A549 (cell line): ENCODE measurements around the gene FRAT2. TPM values are rescaled to one million over a fixed set of nuclear protein-coding genes. Genes with fewer than 3 reads are reported as not detected.
A peak's percentile ranks its signal among the peaks of the same experiment; 100 is the strongest.

Experiments
- EHF ChIP-seq: fragments of 250-450 bp; sonication (Bioruptor Pico); IDR thresholded peaks from 2 replicates; pipeline ENCODE4 v1.5.0; 2020; ENCODE audit warnings: mild to moderate bottlenecking
- EHMT2 ChIP-seq: fragments of 200-600 bp; sonication (generic); IDR thresholded peaks from 2 replicates; pipeline ENCODE4 v1.6.1; 2016; ENCODE audit warnings: antibody characterized with exemption, low read depth, mild to moderate bottlenecking, moderate library complexity
- ESRRA ChIP-seq: fragments of 150-350 bp; IDR thresholded peaks from 2 replicates; pipeline ENCODE4 v1.6.1; 2014; ENCODE audit warnings: mild to moderate bottlenecking, low read length, borderline replicate concordance
- FOXS1 ChIP-seq: fragments of 250-450 bp; sonication (Bioruptor Pico); IDR thresholded peaks from 2 replicates; pipeline ENCODE4 v1.5.0; 2020; ENCODE audit warnings: mild to moderate bottlenecking, moderate library complexity
- GATA3 ChIP-seq: IDR thresholded peaks from 2 replicates; pipeline ENCODE4 v1.6.1; 2012; ENCODE audit warnings: borderline replicate concordance
- HDAC2 ChIP-seq: fragments of 200-600 bp; sonication (generic); IDR thresholded peaks from 2 replicates; pipeline ENCODE4 v1.6.1; 2016
- HEYL ChIP-seq: fragments of 250-450 bp; sonication (Bioruptor Pico); IDR thresholded peaks from 2 replicates; pipeline ENCODE4 v1.8.0; 2021; ENCODE audit warnings: mild to moderate bottlenecking, moderate library complexity
- HOXA7 ChIP-seq: fragments of 250-450 bp; sonication (Bioruptor Pico); IDR thresholded peaks from 2 replicates; pipeline ENCODE4 v1.5.0; 2020; ENCODE audit warnings: mild to moderate bottlenecking, moderate library complexity
- HOXB13 ChIP-seq: fragments of 250-450 bp; sonication (Bioruptor Pico); IDR thresholded peaks from 2 replicates; pipeline ENCODE4 v1.5.0; 2020; ENCODE audit warnings: low read depth, mild to moderate bottlenecking, moderate library complexity
- JUN ChIP-seq, 2 experiments: fragments of >200 bp; sonication (Bioruptor Twin); formaldehyde crosslinking; IDR thresholded peaks; 2 replicates in 1 of 2; 3 replicates in 1 of 2; pipeline ENCODE4 v1.6.1; 2016 to 2017
- JUNB ChIP-seq: fragments of >200 bp; sonication (Bioruptor Twin); formaldehyde crosslinking; IDR thresholded peaks from 2 replicates; pipeline ENCODE4 v1.6.1; 2016
- NFE2L2 ChIP-seq: fragments of 150-350 bp; conservative IDR thresholded peaks from 2 replicates; pipeline ENCODE4 v1.6.1; 2014; ENCODE audit warnings: low read length
- NR3C1 ChIP-seq: fragments of >200 bp; sonication (Bioruptor Twin); formaldehyde crosslinking; IDR thresholded peaks from 3 replicates; pipeline ENCODE4 v1.6.1; 2017
- POLR2A ChIP-seq: IDR thresholded peaks from 2 replicates; pipeline ENCODE4 v1.6.1; 2012; ENCODE audit warnings: mild to moderate bottlenecking, low read length
- RARB ChIP-seq: fragments of 250-450 bp; sonication (Bioruptor Pico); IDR thresholded peaks from 2 replicates; pipeline ENCODE4 v1.8.0; 2021; ENCODE audit warnings: mild to moderate bottlenecking, moderate library complexity
- RCOR1 ChIP-seq: fragments of 150-350 bp; IDR thresholded peaks from 2 replicates; pipeline ENCODE4 v1.6.1; 2014; ENCODE audit warnings: antibody characterized with exemption, low read length, low read depth
- RNF2 ChIP-seq: fragments of 200-600 bp; sonication (generic); IDR thresholded peaks from 2 replicates; pipeline ENCODE4 v1.6.1; 2016; ENCODE audit warnings: low read depth, mild to moderate bottlenecking, antibody characterized with exemption, moderate library complexity, borderline replicate concordance
- ZC3H11A ChIP-seq: fragments of 450-650 bp; IDR thresholded peaks from 2 replicates; pipeline ENCODE4 v1.6.1; 2014; ENCODE audit warnings: antibody characterized with exemption, mild to moderate bottlenecking
- polyA plus RNA-seq, 4 experiments: library from polyadenylated mRNA; depleted of rRNA in 3 of 4; stranded (reverse); fragments of >200 nt; fragmentation: RNase III in 1 of 4; extraction: RNeasy Plus Mini Kit Qiagen cat#74134 plus additional on column Dnase treatment in 1 of 4; gene quantifications; 2 replicates in 3 of 4; 3 replicates in 1 of 4; pipeline ENCODE4 v1.2.3, GENCODE V29; 2011 to 2017
- TF ChIP-seq, protein P1 (sequence below): IDR thresholded peaks from 2 replicates; pipeline ENCODE4 v1.6.1; 2012
- TF ChIP-seq, protein P2 (sequence below): fragments of 200-600 bp; sonication (generic); IDR thresholded peaks from 2 replicates; pipeline ENCODE4 v1.6.1; 2016; ENCODE audit warnings: antibody characterized with exemption, mild to moderate bottlenecking, moderate library complexity
- TF ChIP-seq, protein P3 (sequence below): IDR thresholded peaks from 2 replicates; pipeline ENCODE4 v1.6.1; 2012; ENCODE audit warnings: low read depth, borderline replicate concordance
- TF ChIP-seq, protein P4 (sequence below): fragments of 250-450 bp; sonication (Bioruptor Pico); IDR thresholded peaks from 2 replicates; pipeline ENCODE4 v1.5.0; 2020; ENCODE audit warnings: low read depth, mild to moderate bottlenecking, moderate library complexity
- TF ChIP-seq, protein P5 (sequence below): fragments of 150-350 bp; IDR thresholded peaks from 2 replicates; pipeline ENCODE4 v1.6.1; 2014; ENCODE audit warnings: low read depth, mild to moderate bottlenecking, low read length
- TF ChIP-seq, protein P6 (sequence below): IDR thresholded peaks from 2 replicates; pipeline ENCODE4 v1.6.1; 2012

The FRAT2 gene
- polyA plus RNA-seq, 2 of the 4 experiments (the other 2 are of a cell fraction), result 4.1 to 5.0 TPM

DNA sequence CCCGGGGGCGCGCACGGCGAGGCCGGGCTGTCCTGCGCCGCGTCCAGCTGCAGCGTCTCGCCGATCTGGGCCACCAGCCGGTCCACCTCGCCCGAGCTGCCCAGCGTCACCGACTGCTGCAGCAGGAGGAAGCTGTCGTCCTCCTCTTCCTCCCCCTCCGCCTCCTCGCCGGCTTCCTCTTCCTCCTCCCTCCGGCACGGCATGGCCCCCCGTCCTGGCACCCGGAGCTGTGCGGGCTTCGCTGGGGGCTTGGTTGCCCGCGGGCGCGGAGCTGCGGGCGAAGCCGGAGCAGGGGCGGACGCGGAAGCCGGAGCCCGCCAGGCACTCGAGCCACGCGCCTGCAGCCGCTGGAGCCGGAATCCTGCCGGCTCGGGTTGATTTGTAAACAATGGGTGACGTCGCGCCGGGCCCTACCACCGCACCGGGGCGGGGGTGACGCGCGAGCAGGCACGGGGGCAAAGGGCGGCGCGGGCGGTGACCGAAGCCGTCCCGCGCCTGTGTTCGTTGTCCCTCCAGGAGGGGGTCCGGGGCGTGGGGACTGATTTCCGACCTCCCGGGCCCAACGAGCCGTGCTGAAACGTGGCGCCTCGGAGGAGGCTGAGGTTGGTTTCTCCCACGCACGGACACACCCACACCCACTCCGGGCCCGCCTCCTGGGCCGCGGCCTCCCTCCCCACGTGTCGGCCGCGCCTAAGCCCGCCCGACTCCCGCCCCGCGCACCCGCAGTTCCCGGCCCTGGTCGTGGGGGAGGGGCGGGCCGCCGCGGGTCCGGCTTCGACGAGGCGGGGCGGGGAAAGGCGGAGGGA is at the start of gene FRAT2 (continued):
- TF ChIP-seq GATA3, result peak; percentile 85
- TF ChIP-seq HDAC2, result no peak
- TF ChIP-seq ESRRA, result no peak
- peak in 1 of 2 experiments; percentile 68; a peak in 4 of 5 replicates for TF ChIP-seq JUN (IDR thresholded peaks at IDR 0.05)
- no peak for TF ChIP-seq ZC3H11A
- TF ChIP-seq EHMT2, result no peak
- TF ChIP-seq, protein P1, sequence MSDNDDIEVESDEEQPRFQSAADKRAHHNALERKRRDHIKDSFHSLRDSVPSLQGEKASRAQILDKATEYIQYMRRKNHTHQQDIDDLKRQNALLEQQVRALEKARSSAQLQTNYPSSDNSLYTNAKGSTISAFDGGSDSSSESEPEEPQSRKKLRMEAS, result peak; percentile 92
- no peak for TF ChIP-seq RNF2
- TF ChIP-seq HEYL (CRISPR knock-in tag), result no peak
- no peak for TF ChIP-seq EHF (CRISPR knock-in tag)
- peak; percentile 32; the same call in 1 of the 2 replicates for TF ChIP-seq POLR2A
- TF ChIP-seq RCOR1, result no peak
- no peak for TF ChIP-seq HOXA7 (CRISPR knock-in tag)
- TF ChIP-seq, protein P2, sequence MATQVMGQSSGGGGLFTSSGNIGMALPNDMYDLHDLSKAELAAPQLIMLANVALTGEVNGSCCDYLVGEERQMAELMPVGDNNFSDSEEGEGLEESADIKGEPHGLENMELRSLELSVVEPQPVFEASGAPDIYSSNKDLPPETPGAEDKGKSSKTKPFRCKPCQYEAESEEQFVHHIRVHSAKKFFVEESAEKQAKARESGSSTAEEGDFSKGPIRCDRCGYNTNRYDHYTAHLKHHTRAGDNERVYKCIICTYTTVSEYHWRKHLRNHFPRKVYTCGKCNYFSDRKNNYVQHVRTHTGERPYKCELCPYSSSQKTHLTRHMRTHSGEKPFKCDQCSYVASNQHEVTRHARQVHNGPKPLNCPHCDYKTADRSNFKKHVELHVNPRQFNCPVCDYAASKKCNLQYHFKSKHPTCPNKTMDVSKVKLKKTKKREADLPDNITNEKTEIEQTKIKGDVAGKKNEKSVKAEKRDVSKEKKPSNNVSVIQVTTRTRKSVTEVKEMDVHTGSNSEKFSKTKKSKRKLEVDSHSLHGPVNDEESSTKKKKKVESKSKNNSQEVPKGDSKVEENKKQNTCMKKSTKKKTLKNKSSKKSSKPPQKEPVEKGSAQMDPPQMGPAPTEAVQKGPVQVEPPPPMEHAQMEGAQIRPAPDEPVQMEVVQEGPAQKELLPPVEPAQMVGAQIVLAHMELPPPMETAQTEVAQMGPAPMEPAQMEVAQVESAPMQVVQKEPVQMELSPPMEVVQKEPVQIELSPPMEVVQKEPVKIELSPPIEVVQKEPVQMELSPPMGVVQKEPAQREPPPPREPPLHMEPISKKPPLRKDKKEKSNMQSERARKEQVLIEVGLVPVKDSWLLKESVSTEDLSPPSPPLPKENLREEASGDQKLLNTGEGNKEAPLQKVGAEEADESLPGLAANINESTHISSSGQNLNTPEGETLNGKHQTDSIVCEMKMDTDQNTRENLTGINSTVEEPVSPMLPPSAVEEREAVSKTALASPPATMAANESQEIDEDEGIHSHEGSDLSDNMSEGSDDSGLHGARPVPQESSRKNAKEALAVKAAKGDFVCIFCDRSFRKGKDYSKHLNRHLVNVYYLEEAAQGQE, result no peak
- TF ChIP-seq, protein P3, sequence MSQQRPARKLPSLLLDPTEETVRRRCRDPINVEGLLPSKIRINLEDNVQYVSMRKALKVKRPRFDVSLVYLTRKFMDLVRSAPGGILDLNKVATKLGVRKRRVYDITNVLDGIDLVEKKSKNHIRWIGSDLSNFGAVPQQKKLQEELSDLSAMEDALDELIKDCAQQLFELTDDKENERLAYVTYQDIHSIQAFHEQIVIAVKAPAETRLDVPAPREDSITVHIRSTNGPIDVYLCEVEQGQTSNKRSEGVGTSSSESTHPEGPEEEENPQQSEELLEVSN, result peak; percentile 94
- TF ChIP-seq, protein P4, sequence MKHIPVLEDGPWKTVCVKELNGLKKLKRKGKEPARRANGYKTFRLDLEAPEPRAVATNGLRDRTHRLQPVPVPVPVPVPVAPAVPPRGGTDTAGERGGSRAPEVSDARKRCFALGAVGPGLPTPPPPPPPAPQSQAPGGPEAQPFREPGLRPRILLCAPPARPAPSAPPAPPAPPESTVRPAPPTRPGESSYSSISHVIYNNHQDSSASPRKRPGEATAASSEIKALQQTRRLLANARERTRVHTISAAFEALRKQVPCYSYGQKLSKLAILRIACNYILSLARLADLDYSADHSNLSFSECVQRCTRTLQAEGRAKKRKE (CRISPR knock-in tag), result no peak
- TF ChIP-seq NR3C1, result no peak
- no peak for TF ChIP-seq NFE2L2
- no peak for TF ChIP-seq RARB
- no peak for TF ChIP-seq HOXB13 (CRISPR knock-in tag)
- TF ChIP-seq FOXS1 (CRISPR knock-in tag), result peak; percentile 89; the same call in 1 of the 2 replicates
- no peak for TF ChIP-seq JUNB
- TF ChIP-seq, protein P5, sequence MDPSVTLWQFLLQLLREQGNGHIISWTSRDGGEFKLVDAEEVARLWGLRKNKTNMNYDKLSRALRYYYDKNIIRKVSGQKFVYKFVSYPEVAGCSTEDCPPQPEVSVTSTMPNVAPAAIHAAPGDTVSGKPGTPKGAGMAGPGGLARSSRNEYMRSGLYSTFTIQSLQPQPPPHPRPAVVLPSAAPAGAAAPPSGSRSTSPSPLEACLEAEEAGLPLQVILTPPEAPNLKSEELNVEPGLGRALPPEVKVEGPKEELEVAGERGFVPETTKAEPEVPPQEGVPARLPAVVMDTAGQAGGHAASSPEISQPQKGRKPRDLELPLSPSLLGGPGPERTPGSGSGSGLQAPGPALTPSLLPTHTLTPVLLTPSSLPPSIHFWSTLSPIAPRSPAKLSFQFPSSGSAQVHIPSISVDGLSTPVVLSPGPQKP, result no peak
- TF ChIP-seq, protein P6, sequence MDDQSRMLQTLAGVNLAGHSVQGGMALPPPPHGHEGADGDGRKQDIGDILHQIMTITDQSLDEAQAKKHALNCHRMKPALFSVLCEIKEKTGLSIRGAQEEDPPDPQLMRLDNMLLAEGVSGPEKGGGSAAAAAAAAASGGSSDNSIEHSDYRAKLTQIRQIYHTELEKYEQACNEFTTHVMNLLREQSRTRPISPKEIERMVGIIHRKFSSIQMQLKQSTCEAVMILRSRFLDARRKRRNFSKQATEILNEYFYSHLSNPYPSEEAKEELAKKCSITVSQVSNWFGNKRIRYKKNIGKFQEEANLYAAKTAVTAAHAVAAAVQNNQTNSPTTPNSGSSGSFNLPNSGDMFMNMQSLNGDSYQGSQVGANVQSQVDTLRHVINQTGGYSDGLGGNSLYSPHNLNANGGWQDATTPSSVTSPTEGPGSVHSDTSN, result no peak
